Prostate gland (tissue), 2 donors: ENCODE results near the gene NQO1.

Source experiments
- POLR2A ChIP-seq: fragments of 450-650 bp; IDR thresholded peaks from one replicate; pipeline ENCODE4 v1.6.1; 2016; ENCODE audit warnings: antibody characterized with exemption, mild to moderate bottlenecking
- POLR2AphosphoS5 ChIP-seq: sonication (generic); formaldehyde crosslinking; IDR thresholded peaks from one replicate; pipeline ENCODE4 v1.6.1; 2017; ENCODE audit warnings: antibody characterized with exemption
- TF ChIP-seq, protein P1 (sequence below), 4 experiments: fragments of 200-600 bp in 2 of 4; fragments of 450-650 bp in 2 of 4; sonication (generic) in 2 of 4; IDR thresholded peaks; 1 replicate in 3 of 4; 2 replicates in 1 of 4; pipeline ENCODE4 v1.5.1; 2016 to 2019; ENCODE audit warnings: antibody characterized with exemption in 4 of 4, mild to moderate bottlenecking in 2 of 4, moderate library complexity in 2 of 4

GRCh38 chr16:69724981-69725479, 1.3 kb downstream of the NQO1 start:
- TF ChIP-seq, protein P1, sequence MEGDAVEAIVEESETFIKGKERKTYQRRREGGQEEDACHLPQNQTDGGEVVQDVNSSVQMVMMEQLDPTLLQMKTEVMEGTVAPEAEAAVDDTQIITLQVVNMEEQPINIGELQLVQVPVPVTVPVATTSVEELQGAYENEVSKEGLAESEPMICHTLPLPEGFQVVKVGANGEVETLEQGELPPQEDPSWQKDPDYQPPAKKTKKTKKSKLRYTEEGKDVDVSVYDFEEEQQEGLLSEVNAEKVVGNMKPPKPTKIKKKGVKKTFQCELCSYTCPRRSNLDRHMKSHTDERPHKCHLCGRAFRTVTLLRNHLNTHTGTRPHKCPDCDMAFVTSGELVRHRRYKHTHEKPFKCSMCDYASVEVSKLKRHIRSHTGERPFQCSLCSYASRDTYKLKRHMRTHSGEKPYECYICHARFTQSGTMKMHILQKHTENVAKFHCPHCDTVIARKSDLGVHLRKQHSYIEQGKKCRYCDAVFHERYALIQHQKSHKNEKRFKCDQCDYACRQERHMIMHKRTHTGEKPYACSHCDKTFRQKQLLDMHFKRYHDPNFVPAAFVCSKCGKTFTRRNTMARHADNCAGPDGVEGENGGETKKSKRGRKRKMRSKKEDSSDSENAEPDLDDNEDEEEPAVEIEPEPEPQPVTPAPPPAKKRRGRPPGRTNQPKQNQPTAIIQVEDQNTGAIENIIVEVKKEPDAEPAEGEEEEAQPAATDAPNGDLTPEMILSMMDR (IDR thresholded peaks at IDR 0.05) = no peak
- no peak for TF ChIP-seq POLR2A
- no peak for TF ChIP-seq POLR2AphosphoS5
